HG03108 (cell line): Measurements from ENCODE around the gene REXO1.
"Not testable (repeated sequence)": the region's sequence is repeated elsewhere in the genome, so short reads cannot be mapped to it uniquely, and the experiment has no call there.

Experiments
- ATAC-seq: cut with Tn5 transposase; IDR thresholded peaks from one replicate; pipeline ENCODE4 v1.9.1; 2021; ENCODE audit warnings: moderate library complexity; ENCODE audit not compliant: unreplicated experiment

Gene REXO1

DNA sequence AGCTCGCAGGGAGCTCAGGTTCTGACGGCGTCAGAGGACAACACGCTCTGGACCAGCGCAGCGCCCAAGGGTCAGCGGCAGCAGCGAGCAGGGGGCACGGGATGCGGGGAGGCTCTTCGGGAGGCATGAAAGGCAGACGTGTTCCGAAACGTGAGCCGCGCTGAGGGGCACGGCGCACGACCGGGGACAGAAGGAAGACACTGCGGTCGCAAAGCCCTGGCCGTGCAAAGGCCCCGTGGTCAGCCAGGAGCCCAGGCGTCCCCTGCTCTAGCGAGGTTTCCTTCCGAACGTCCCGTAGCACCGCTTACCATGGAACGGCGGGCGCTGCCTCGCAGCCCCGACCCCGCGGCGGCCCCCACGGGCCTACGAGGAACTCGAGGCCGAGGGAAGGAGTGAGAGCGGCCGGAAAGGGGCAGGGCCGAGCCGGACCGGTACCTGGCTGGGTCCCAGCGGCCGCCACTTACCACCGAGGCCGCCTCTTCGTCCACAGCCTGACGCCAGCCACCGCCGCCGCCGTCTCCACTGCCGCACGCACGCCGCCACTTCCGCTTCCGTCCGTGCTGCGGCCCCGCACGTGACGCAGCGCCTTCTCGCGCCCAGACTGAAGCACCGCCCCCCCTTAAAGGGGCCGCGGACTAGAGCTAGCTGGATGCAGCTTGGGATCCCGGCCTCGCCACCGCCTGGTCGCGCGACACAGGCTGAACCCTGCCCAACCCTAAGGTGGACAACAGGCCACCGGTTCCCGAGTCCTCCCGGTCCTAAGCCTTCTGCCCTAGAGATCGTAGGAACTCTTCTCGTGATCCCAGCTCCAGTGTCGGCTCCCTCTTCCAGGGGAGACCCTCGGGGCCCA lies 27.6 kb upstream of the REXO1 start:
- peak; percentile 82 for ATAC-seq

DNA sequence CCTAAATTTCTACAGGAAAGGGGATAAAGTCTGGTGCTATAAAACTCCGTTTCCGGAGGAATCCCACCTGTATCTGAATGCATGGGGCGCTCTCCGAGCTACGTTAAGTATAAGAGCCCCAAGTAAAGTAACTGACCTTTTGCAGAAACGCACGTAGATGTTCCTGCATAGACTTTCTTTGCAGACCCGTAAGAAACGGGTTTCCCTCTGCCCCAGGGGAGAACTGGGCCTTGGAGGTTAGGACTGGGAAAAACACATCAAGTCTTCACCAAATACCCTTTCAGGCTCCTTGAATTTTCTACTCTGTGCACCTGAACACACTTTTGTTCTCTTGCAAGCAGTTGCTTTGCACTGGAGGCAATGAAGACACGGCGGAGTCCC lies 27.0 kb upstream of the REXO1 start:
- ATAC-seq = not testable (repeated sequence)

DNA sequence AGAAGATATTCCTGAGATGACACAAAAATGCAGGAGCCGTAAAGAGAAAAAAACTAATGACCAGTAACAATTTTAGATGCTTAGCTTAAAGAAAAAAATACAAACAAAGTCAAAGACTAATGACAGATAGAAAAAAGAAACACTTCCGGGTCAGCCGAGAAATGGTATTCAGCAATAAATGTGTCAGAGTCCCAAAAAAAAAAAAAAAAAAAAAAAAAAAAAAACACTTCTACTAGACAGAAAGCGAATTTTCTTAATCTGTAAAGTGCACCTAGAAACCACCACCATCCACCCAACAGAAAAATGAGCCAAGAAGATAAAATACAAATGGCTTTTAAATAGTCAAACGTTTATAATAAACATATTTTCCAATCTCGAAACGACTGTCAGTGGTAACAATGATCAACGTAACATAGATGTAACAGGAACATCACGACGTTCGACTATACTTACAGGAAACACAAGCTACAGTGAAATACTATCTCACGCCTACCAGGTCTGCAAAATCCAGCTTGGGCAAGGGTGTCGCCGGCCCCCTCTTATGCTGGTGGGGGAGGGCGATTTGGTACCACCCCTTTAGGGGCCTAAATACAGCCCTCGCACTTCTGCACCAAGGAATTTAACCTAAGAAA lies 26.4 kb upstream of the REXO1 start:
- no peak for ATAC-seq

DNA sequence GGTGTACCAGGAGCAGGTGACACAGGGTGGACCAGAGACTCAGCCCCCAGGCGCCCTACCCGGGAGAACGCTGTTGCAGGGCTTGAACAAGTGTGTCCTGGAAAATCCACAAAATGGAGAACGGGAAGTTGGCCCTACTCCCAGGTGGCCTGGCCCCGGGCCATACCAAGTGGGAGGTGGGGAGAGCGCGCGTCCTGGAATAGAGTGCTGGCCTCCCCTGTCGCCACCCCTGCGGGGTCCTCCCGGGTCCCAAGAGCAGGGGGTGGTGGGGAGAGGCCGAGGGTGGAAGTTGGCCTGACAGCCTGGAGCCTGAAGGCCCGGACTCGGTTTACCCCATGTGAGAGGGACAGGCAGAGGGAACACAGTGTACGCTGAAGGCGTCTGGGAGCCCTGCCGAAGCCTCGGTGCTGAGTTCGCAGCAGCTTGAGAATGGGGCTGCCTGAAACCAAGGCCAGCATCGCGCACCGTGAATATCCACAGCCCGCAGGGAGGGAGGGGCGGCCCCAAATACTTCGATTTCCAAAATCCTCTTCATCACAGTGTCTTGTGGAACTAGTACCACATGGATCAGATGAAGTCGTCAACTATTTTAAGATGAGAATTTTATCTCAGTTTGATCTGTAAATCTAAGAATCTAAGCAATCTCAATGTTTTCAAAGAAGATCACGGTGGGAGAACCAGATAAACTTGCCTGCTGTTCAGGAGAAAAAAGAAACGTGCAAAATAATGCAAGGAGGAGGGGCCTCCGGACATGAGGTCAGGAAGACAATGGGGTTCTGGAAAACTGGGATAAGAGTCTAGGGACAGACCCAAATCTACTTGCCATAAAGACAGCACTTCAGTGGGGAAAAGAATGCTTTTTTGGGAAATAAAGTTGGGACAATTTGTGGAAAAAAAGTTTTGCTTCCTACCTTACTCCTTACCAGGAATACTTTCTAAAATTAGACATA lies 25.5 kb upstream of the REXO1 start:
- no peak for ATAC-seq

DNA sequence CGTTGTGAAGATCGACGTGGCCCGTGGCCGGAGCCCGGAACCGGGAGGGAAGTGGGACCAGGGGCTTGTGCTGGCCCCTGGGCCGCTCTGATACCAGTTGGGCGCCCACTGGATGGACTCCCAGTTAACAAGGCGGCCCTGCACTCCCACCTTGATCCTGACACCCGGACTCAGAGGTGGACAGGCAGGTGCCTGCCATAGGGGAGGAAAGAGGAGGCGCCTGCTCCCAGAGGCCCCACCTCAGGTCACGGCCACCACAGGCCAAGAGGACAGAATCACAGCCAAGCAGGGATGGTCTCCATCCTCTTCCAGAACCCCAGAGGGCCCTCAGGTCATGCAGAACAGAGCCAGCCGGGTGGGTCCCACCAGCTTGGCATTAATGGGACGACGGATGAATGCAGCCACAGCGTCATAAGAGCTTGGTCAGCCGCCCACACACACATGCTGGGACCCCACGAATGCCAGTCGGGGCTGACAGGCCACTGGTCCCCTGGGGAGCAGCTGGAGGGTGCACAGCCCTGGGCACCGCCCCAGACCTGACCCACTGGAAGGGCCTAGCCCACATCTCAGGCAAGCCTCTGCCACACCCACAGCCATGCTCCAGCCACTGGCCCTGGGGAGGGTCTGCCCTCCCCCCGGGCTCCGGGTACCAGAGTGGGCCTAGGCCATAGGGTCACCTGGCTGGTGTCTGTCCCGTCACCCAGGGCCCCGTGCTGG lies 24.7 kb upstream of the REXO1 start:
- ATAC-seq = no peak

DNA sequence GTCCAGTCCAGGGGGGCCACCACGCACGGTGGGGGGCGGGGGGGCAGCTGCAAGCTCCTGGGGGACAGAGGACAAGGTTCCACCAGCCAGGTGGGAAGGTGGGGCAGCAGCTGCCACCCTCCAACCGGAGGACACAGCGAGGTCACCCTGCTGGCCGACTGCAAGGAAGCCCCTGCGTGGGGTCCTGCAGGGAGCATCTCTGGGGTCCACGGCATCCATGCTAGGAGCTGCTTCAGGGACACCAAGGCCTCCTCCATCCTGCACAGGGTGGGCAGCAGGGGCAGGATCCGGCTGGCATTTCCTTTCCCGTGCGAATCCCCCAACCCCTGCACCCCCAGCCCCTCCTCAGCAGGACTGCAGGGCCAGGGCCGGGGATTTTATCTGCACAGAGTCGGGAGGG lies 23.3 kb upstream of the REXO1 start:
- ATAC-seq = no peak

DNA sequence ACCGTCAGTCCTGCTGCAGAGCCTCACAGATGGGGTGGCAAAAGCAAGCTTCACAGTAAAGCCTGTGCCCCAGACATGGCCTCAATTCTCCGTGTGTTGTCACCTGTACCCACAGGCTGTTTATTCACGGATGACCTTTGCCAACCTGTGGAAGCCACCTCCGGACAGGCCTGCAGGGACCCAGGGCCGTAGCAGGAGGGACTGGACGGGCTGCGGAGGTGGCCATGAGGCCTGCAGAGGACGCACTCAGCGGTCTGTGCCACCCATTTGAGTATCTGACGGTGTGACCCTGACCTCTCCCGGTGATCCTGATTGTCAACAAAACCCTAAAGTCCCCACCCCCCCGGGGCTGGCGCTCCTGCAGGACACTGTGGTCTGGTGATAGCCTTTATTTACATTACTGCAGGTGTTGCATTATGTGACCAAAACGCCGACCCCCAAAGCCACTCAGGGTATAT lies 22.9 kb upstream of the REXO1 start:
- ATAC-seq = no peak

DNA sequence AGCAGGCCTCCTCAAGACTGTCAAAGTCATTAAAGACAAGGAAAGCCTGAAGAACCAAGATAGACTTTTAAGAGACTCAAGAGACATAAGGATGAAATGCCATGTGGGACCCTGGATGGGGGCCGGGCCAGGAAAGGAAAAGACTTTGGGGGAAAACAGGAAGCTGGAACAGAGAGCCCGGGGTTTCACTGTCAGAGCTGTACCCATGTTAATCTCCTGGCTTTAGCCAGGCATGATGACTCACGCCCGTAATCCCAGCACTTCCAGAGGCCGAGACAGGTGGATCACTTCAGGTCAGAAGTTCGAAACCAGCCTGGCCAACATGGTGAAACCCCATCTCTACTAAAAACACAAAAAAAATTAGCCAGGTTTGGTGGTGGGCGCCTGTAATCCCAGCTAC lies 20.7 kb upstream of the REXO1 start:
- no peak for ATAC-seq

DNA sequence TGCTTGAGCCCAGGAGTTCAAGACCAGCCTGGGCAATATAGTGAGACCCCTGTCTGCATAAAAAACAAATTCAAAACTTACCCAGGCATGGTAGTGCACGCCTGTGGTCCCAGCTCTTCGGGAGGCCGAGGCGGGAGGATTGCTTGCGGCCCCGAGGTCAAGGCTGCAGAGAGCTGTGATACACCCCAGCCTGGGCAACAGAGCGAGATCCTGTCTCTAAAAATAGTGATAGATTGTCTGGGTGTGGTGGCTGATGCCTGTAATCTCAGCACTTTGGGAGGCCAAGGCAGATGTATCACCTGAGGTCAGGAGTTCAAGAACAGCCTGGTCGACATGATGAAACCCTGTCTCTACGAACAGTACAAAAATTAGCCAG lies 19.1 kb upstream of the REXO1 start:
- no peak for ATAC-seq

DNA sequence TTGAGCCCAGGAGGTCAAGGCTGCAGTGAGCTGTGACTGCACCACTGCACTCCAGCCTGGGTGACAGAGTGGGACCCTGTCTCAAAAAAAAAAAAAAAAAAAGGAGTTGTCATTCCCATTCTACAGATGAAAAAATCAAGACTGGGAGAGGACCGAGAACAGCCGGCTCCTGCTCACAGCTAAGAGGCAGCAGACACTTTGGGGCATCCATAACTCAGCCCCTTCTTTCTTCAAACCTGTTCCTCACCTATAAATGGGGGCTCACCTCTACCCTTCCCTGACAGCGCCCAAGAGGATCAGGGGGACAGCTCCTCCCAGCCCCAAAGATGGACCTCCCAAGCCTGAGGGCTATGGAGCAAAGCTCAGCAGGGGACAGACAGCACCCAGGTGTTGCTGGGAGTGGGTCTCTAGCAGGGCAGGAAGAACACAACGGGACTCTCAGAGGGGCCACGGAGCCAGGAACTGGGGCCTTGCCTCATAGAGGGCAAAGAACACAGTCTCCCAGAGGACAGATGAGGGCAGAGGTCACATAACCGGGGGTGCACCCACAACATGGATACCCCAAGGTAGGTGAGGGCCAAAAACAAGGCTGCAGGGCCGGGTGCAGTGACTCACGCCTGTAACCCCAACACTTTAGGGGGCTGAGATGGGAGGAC lies 18.5 kb upstream of the REXO1 start:
- no peak for ATAC-seq

DNA sequence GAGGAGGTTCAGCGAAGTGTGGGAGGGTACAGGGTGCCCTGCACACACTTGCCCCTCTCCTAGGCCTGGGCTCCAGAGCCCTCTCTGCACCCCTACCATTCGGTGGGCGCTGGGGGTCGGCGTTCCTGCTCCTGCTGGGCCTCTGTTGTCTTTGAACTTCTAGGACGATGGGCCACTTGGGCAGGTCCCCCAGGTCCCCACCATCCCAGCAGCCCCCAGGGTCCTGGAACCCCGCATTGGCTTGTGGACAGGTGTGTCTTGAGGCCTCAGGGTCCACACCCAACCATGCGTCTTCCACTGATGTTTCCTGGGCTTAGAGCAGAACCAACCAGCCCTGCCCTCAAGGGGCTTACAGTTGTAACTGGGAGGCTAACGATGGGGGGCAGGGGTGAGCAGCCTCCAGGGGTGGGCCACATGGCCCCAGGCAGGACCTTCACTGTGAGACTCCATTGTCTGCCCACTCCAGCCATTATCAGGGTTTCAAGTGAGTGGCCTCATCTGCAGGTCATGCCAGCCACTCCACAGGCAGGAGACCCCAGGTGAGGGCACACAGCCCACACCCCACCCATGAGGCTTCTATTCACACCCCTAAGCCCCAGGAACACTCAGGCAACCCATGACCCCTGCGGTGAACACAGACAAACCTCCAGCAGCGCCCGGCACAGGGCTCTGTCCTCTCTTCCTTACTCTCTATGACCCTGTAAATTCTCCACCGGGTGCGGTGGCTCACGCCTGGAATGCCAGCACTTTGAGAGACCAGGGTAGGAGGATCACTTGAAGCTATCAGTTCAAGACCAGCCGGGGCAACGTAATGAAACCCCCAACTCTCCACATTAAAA lies 17.1 kb upstream of the REXO1 start:
- no peak for ATAC-seq

DNA sequence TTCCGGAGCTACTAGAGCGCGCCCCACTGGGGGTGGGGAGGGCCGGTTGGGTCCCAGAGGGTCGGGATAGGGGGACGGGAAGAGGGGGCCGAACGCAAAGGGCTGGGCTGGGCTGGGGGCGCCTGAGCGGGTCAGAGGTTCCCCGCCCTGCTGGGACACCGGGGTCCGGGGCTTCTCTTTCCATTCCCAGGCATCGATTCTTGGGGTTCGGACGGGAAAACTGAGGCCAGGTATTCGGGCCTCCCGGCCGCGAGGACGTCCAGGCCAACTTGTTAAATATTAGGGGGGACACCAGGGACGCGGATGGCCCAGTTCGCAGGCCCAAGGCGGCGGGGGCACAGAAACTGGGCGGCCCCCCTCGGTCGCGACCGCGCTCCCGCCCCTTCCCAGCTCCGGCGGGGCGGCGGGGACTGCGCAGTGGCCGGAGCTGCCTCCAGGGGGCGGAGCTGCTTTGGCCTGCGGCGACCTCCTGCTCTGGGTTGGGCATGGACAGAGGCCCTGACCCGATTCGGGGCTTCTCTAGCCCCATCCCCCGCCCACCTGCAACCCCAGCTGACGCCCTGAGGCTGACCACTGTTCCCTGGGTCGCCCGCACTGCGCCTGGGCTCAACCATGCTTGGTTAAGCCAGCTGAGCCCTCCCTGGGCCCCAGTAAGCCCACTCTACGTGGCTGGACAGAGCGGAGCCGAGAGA lies 16.3 kb upstream of the REXO1 start:
- peak; percentile 22 for ATAC-seq

DNA sequence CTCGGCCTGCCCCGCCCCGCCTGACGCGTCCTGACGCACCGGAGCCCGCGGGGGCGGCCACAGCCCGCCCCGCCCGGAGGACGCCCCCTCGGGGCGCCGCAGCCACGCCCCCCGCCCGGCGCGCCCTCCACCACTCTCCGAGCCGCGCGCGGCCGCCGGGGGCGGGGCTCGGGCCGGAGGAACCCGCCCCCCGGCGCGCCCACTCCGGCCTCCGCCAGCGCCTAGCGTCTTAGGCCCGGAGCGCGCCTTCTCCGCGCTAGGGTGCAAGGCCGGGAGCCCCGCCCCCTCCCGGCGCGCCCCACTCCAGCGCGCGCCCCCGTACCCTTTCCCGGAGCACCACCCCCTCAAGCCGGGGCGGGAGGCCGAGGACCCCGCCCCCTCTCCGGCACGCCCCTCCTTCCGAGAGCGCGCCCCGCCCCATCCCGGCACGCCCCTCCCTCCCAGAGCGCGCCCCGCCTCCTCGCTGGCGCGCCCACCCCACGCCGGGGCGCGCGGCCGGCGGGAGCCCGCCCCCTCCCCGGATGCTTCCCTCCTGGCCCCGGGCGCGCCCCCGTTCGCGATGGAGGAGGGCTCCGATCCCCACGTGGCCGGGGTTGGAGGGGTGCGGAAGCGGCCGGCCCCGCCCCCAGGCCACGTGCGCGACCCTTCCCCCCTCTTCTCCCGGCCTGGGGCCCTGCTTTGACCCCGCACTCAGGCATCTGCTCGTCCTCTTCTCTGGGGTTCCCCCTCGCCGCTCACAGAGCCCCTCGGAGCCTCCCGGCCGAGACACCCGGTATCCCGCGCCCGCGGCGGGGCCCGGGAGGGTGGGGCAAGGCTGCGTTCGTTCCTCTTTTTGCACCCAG lies 15.6 kb upstream of the REXO1 start:
- peak; percentile 44 for ATAC-seq

DNA sequence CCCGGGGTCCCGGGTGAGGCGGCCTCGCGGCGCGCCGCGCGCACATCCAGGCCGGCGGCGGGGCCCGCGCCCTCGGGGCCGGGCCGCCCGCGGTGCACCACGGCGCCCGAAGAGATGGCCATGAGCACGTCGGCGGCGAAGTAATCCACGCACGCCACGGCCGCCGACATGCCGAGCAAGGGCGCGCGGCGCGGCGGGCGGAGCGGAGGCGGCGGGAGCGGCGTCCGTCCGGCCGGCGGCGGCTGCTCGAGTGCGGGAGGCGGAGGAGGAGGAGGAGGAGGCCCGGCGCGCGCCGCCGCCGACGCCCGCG lies 15.0 kb upstream of the REXO1 start, which contains the start of gene KLF16:
TSS of gene KLF16 (minus strand) at position 252 of the 310 bp plus-strand sequence. CDS start at position 170, 82 bp downstream.
- ATAC-seq = no peak

DNA sequence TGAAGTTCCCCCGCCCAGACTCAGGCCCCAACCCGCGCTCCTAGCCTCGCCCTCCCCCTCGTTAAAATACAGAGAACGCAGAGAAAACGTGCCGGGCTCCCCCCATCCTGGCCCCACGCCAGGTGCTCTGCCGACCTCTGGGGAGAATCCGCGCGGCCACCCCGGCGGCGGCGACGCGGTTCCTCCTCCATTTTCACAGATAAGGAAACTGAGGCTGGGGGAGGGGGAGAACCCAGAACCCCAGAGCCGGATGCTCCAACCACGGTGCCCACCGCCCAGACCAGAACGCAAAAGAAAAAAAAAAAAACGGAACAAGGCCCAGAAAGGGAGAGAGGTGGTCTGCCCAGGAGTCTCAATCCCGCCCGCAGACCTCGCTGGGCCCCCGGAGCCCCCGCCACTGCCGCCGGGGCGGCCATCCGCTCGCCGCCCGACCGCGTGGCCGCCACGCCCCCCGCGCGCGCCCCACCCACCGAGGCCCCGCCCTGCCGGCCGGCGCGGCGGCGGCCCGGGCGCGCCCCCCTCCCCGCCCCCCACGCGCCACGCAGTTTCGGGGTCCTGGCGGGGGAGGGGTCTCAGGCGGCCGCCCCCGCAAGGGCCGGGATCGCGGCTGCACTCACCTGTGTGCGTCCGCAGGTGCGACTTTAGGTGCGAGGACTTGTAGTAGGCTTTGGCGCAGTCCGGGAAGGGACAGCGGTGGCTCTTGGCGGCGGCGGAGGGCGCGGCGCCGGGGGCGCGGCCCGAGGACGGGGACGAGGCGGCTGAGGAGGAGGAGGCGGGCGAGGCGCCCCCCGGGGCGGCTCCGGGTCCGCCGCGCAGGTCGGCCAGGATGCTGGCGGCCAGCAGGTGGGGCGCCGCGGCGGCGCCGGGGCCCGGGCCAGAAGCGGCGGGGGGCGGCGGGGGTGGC lies 14.4 kb upstream of the REXO1 start:
- peak; percentile 2 for ATAC-seq

DNA sequence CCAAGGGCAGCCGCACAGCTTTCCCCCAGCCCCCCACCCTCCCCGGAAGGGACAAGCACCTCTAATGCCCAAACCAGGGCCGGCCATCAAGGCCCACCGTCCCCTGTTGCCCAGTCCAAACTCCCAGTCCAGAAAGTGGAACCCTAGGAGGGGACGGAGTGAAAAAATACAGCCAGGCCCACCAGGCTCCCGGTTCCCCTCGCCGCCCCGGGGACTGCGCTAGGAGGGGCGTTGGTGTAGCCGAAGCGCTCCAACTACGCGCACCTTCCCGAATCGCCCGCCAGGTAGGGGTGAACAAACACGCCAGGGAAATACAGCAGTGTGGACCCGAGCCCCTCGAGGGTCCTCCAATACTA lies 13.8 kb upstream of the REXO1 start:
- ATAC-seq = no peak

DNA sequence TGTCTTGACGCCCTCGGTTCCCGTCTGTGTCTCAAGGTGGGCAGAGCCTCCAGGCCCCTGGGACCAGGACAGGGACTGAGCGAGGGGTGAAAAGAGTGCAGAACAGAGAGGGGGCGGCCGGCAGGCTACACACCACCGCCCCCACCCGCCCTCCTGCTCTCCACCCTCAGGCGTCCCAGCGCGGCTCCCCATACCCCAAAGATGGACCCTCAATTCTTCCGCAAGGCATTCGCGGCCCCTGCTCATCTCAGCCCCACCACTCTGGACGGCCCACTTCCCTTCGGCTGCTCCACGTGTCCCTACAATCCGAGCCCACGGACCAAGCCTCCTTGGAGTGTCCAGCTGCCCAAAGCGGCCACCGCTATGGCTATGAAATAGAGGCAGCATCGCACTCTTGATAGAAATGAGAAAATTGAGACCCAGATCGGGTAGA lies 13.3 kb upstream of the REXO1 start:
- ATAC-seq = no peak
